ENCODE data around the gene RAB24.
A peak's percentile ranks its signal among the peaks of the same experiment; 100 is the strongest.

Gene RAB24

DNA sequence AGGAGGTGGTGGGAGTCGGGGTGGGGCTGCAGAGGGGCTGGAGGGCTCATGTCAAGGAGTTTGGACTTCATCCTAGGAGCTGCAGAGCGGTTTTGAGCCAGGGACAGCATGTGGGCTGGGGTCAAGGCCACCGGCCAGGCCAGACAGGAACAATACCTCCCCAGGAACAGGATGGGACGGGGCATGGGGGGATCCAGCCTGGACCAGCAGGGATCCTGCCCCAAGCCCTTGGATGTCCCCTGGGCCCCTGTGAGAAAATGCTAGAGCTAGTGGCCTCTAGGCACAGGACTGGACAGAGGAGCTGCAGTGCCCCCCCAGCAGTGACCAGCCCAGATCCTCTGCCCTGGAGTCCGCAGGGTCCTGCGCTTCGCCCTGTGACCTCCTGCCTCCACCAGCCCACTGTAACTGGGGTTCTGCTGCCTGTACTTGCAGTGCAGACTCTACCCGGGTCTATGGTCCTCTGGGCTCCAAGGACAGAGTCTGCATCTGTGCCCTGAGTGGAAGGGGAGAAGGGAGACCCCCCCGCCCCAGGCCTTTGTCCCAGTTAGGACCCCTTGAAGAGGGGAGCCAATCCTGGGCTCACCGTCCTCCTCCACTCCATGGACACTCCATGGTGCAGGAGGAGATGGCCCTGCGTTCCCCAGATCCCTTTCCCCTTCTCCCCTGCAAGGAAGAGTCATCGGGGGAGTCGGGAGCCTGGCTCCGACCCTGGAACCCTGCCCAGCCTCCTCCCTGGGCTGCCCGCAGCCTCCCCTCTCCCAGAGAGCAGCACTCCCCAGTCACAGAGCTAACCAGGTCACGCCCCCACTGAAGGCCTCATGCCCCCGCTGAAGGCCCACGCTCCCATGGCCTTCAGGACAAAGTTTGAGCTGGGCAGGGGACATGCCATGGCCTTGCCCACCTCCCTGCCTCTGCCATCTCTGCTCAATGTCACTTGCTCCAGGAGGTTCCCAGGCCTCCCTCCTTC is 11.1 kb upstream of the RAB24 start:
- no peak overlapping the region for H3K4me3 ChIP-seq (ENCODE audit: low read length)
- no peak overlapping the region for H3K9ac ChIP-seq (ENCODE audit: low read length)
- peaks cover 4% of the 10 kb centered on the region for H3K4me1 ChIP-seq (ENCODE audit: control insufficient read depth, low read depth, low read length)
- H3K27ac ChIP-seq (ENCODE audit: low read length): no peak overlapping the region
- H3K9me3 ChIP-seq (ENCODE audit: control insufficient read depth, low read depth, low read length): no peaks in the 10 kb centered on the region
- no peaks in the 10 kb centered on the region for H3K36me3 ChIP-seq (ENCODE audit: control insufficient read depth, low read depth, low read length)
- H3K27me3 ChIP-seq (ENCODE audit: control insufficient read depth, insufficient read depth, low read length): no peaks in the 10 kb centered on the region

DNA sequence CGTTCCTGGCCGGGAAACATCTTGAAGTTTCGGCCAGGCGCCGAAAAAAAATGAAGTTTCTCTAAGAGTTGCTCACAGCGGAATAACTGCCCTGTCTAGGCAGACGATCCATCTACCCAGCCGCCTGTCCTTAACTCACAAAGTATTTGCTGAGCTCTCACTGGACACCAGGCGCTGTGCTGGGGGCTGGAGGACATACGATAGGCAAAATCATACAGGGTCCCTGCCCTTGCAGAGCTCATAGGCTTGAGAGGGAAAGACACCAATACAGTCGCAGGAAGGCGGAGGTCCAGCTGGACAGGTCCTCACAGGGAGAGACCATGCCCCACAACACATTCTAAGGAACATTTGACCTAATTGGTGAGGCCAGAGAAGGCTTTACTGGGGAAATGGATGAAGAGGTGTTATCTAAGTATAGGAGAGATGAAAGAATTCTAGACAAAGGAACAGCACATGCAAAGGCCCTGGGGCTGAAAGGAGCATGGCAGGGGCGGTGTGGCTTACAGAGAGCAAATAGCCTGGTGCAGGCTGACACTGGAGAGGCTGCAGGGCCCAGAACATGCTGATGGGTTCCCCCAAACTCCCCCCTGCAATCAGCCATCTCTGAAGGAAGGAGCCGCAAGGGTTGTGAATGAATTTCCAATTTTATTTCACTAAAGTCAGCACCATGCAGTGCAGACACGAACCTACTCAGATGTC is 10.2 kb upstream of the RAB24 start:
- no peaks in the 10 kb centered on the region for H3K27me3 ChIP-seq (ENCODE audit: control insufficient read depth, insufficient read depth, low read length)
- H3K4me3 ChIP-seq (ENCODE audit: low read length): no peak overlapping the region
- no peaks in the 10 kb centered on the region for H3K9me3 ChIP-seq (ENCODE audit: control insufficient read depth, low read depth, low read length)
- H3K9ac ChIP-seq (ENCODE audit: low read length): no peak overlapping the region
- peaks cover 4% of the 10 kb centered on the region for H3K4me1 ChIP-seq (ENCODE audit: control insufficient read depth, low read depth, low read length)
- no peak overlapping the region for H3K27ac ChIP-seq (ENCODE audit: low read length)
- H3K36me3 ChIP-seq (ENCODE audit: control insufficient read depth, low read depth, low read length): no peaks in the 10 kb centered on the region

DNA sequence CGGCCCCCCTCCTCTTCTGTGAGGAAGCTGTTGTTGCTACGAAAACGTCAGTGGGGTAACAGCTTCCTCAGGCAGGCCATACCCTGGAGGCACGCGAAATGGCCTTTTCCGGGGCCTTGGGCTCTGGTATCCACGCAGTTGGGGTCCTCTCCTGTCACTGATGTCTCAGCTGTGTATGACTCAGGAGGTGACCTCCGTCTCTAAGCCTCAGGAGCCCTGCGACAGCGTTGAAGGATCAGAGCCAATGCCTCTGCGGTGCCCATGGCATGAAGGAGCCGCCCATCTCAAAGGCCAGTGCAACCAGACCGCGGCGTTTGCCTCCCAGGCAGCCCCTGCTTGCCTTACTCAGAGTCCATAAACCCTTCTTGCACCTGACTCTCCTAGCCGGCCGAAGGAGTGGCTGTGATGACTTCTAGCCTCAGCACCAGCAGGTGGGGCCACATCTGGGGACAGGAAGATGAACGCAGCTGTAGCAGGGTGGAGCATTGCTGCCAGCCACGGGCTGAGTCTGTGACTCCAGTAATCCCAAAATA is 9.2 kb upstream of the RAB24 start:
- peaks cover 4% of the 10 kb centered on the region for H3K4me1 ChIP-seq (ENCODE audit: control insufficient read depth, low read depth, low read length)
- peak overlapping the region; percentile 69 for H3K9ac ChIP-seq (ENCODE audit: low read length)
- no peaks in the 10 kb centered on the region for H3K36me3 ChIP-seq (ENCODE audit: control insufficient read depth, low read depth, low read length)
- peak overlapping the region; percentile 82 for H3K4me3 ChIP-seq (ENCODE audit: low read length)
- no peaks in the 10 kb centered on the region for H3K27me3 ChIP-seq (ENCODE audit: control insufficient read depth, insufficient read depth, low read length)
- H3K9me3 ChIP-seq (ENCODE audit: control insufficient read depth, low read depth, low read length): no peaks in the 10 kb centered on the region
- H3K27ac ChIP-seq (ENCODE audit: low read length): no peak overlapping the region

DNA sequence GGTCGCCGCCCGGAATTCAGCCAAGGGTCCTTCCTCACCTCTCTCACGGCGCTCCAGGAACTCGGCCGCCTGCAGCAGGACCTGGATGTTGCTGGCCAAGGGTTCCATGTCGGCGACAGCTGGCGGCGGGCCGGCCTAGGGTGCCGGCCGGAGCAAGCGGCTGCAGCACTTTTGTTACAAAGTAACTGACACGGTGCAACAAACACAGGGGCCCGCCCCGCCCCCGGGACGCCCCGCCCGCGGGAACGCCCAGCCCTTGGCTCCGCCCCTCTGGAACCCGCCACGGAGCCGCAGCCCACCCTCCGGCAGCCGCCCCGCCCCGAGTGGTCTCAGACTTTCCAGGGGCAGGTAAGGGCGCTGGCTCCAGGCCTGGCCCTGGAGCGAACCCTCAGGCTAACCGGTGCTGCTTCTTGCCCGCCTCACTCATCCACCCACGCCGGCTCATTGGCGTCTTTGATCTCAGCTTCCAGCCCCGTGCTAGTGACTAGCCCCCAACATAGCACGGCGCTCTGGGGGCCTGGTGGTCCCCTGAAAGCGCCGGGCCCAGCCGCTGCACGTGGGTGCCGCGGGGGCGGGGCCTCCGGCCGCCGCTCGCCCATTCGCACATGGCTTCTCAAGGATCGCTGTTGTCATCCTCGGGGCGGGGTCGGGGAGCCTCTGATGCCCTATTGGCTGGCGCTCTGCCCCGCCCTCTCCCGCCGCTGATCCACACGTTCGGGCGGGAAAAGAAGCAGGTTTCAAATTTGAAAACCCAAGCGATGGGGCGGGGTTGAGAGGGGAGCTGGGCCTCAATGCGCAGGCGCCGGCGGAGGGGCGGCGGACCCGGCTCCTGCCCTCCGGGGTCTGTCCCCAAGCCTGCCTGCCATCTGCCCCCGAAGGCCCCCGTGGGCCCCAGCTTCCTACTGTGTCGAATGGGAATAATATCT is 8.5 kb upstream of the RAB24 start, which contains the start of gene MXD3:
Gene MXD3, minus strand, starts transcription at position 176 of the 926 bp plus-strand sequence. Its CDS starts 68 bp downstream, at position 108.
- Histone ChIP-seq H3K9me3 (ENCODE audit: control insufficient read depth, low read depth, low read length) (no peaks in the 10 kb centered on the region), H3K27ac (ENCODE audit: low read length) (no peak within 1 kb of the TSS), H3K4me3 (ENCODE audit: low read length) (peak within 1 kb of the TSS; percentile 82), H3K36me3 (ENCODE audit: control insufficient read depth, low read depth, low read length) (peaks cover under 1% of the 10 kb centered on the region), H3K9ac (ENCODE audit: low read length) (peak within 1 kb of the TSS; percentile 86), H3K27me3 (ENCODE audit: control insufficient read depth, insufficient read depth, low read length) (no peaks in the 10 kb centered on the region), H3K4me1 (ENCODE audit: control insufficient read depth, low read depth, low read length) (peaks cover 4% of the 10 kb centered on the region)

DNA sequence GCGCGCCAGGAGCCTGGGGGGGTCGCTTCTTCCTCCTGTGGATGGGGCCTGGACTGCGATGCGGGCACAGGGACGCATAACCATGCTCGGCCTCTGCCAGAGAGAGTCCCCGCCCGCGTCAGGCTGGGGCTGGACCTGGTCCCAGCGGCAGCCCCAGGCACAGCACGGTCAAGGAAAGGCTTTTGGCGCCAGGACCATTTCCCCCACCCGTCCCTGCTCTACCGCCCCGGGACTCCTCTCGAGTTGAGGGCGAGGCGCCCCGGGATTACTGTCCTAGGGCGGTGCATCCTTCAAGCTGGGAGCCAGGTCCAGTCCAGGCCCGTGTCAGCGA is 7.8 kb upstream of the RAB24 start:
- H3K27ac ChIP-seq (ENCODE audit: low read length): no peak overlapping the region
- peak overlapping the region; percentile 82 for H3K4me3 ChIP-seq (ENCODE audit: low read length)
- H3K9me3 ChIP-seq (ENCODE audit: control insufficient read depth, low read depth, low read length): no peaks in the 10 kb centered on the region
- peak overlapping the region; percentile 86 for H3K9ac ChIP-seq (ENCODE audit: low read length)
- peaks cover 7% of the 10 kb centered on the region for H3K36me3 ChIP-seq (ENCODE audit: control insufficient read depth, low read depth, low read length)
- H3K27me3 ChIP-seq (ENCODE audit: control insufficient read depth, insufficient read depth, low read length): no peaks in the 10 kb centered on the region
- H3K4me1 ChIP-seq (ENCODE audit: control insufficient read depth, low read depth, low read length): peaks cover 4% of the 10 kb centered on the region

DNA sequence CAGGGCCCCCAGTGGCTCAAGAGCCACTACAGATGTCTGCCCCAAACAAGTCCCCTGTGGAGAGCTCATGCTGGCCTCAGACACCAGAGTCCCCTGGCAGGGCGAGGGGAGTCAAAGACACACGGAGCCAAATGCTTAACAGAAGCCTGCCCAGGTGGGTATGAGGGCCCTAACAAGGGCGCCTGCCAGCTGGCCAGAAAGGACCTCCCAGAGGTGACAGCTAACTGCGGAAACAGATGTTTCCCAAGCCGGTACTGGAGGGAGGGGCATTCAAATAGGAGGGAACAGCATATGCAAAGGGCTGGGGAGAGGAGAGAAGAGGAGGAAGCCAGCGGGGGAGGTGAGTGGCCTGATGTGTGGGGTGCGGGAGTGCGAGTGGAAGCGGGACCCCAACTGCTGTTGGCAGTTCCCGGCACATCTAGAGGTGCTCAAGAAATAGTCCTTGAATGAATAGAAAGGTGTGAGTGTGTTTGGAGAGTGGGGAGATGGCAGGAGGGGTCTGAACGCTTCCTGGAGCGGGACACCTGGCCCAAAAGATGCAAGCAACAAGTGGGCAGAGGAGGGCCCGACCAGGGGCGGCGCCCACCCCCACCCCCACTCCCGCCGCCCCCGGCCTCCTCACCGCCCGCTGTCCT is 7.4 kb upstream of the RAB24 start:
- peaks cover 4% of the 10 kb centered on the region for H3K4me1 ChIP-seq (ENCODE audit: control insufficient read depth, low read depth, low read length)
- H3K9ac ChIP-seq (ENCODE audit: low read length): no peak overlapping the region
- no peak overlapping the region for H3K27ac ChIP-seq (ENCODE audit: low read length)
- H3K36me3 ChIP-seq (ENCODE audit: control insufficient read depth, low read depth, low read length): peaks cover 11% of the 10 kb centered on the region
- H3K9me3 ChIP-seq (ENCODE audit: control insufficient read depth, low read depth, low read length): no peaks in the 10 kb centered on the region
- H3K27me3 ChIP-seq (ENCODE audit: control insufficient read depth, insufficient read depth, low read length): no peaks in the 10 kb centered on the region
- peak overlapping the region; percentile 82 for H3K4me3 ChIP-seq (ENCODE audit: low read length)

DNA sequence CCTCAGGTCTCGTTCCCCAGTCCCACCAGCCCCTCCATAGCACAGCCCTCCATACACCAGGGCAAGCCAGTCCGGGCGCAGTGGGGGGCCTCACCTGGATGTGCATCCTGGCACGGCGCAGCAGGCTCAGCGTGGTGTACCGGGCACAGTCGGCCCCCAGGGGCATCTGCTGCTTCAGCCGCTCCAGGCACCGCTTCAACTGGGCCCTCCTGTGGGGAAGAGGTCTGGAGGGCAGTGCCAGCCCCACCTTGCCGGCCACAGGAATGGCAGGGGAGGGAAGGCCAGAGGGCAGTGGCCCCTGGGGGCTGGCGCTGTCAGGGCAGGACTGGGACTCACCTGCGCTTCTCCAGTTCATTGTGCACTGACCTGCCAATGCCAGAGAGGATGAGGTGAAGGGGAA is 6.8 kb upstream of the RAB24 start:
- Histone ChIP-seq H3K36me3 (ENCODE audit: control insufficient read depth, low read depth, low read length) (peaks cover 17% of the 10 kb centered on the region), H3K9ac (ENCODE audit: low read length) (no peak overlapping the region), H3K27me3 (ENCODE audit: control insufficient read depth, insufficient read depth, low read length) (no peaks in the 10 kb centered on the region), H3K4me3 (ENCODE audit: low read length) (no peak overlapping the region), H3K9me3 (ENCODE audit: control insufficient read depth, low read depth, low read length) (no peaks in the 10 kb centered on the region), H3K27ac (ENCODE audit: low read length) (no peak overlapping the region), H3K4me1 (ENCODE audit: control insufficient read depth, low read depth, low read length) (peaks cover 4% of the 10 kb centered on the region)

DNA sequence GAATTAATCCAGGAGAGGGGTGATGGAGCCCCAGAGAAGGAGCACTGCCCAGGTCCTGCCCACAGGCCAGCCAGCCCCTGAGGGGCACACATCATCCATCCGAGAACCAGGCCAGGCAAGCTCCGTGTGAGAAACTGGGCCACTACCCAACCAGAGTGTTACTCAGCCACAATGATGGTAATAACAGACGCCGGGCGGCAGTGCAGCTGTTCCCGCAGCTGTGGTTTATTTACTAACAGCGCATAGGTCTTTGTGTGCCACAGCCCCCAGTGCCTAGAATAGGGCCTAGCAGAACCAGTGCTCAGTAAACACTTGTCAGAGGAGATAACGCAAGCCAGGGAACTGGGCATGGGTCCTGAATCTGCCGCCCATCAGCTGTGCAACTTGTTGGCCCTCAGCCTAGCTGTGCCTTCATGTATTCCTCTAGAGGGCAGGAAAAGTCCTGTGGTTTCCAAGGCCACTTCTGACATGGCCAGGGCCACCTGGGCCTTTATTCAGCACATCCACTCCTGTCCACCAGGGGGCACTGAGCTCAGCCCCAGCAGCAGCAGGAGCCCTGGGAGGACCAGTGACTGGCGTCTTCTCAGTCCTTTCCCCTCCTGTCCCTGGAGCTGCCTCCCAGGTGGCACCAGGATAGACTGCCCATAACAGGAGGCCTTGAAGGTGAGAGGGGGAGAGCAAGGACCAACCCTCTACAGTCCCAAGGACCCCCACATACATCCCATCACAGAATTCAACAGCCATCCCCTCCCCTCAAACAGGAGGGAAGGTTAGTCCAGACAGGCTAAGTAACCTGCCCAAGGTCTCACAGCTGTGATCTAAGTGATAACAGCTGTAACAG is 6.1 kb upstream of the RAB24 start:
- no peak overlapping the region for H3K9ac ChIP-seq (ENCODE audit: low read length)
- no peak overlapping the region for H3K27ac ChIP-seq (ENCODE audit: low read length)
- no peaks in the 10 kb centered on the region for H3K27me3 ChIP-seq (ENCODE audit: control insufficient read depth, insufficient read depth, low read length)
- no peak overlapping the region for H3K4me3 ChIP-seq (ENCODE audit: low read length)
- H3K36me3 ChIP-seq (ENCODE audit: control insufficient read depth, low read depth, low read length): peaks cover 22% of the 10 kb centered on the region
- H3K9me3 ChIP-seq (ENCODE audit: control insufficient read depth, low read depth, low read length): no peaks in the 10 kb centered on the region
- H3K4me1 ChIP-seq (ENCODE audit: control insufficient read depth, low read depth, low read length): peaks cover 8% of the 10 kb centered on the region

DNA sequence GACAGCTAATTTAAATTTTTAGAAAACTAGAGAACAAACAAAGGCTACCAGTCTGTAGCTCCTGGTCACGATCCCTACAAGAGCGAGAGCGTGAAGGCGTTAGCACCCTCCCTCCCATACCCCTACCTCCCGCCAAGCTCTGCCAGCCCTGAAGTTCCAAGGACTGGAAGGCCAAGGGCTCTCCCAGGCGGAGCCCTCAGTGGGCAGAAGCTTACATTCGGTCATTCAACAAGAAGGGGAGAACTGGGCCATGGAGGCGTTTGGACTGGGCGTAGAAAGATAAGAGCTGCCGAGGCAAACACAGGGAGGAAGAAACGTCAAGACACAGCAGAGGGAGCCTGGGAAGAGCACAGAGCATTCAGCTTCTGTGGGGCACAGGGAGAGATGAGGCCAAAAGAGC is 5.2 kb upstream of the RAB24 start:
- Histone ChIP-seq H3K4me3 (ENCODE audit: low read length) (no peak overlapping the region), H3K36me3 (ENCODE audit: control insufficient read depth, low read depth, low read length) (peaks cover 22% of the 10 kb centered on the region), H3K4me1 (ENCODE audit: control insufficient read depth, low read depth, low read length) (peaks cover 10% of the 10 kb centered on the region), H3K27me3 (ENCODE audit: control insufficient read depth, insufficient read depth, low read length) (no peaks in the 10 kb centered on the region), H3K9ac (ENCODE audit: low read length) (no peak overlapping the region), H3K27ac (ENCODE audit: low read length) (no peak overlapping the region), H3K9me3 (ENCODE audit: control insufficient read depth, low read depth, low read length) (no peaks in the 10 kb centered on the region)
